Tibial artery (tissue), 4 donors: ENCODE results near the gene OR7A5.

Experiments
- DNase-seq, 2 donors: peaks; one replicate each; pipeline ENCODE4 v3.0.0-alpha.2; 2019
- H3K27ac ChIP-seq, 2 donors: fragments of 200-600 bp; sonication (generic) in 1 of 2; 1 replicate in 1 of 2; 2 replicates in 1 of 2; pipeline ENCODE4 v1.5.1; 2018 to 2019; ENCODE audit warnings: mild to moderate bottlenecking in 1 of 2
- H3K27me3 ChIP-seq, 2 donors: fragments of 200-600 bp; sonication (generic) in 1 of 2; one replicate each; pipeline versions ENCODE4 v1.5.1 to v1.6.0; 2016 to 2019
- H3K36me3 ChIP-seq, 3 donors: fragments of 200-600 bp; sonication (generic) in 2 of 3; one replicate each; pipeline ENCODE4 v1.5.1; 2016 to 2019; ENCODE audit warnings: mild to moderate bottlenecking in 2 of 3
- H3K4me1 ChIP-seq, 4 donors: fragments of 200-600 bp; sonication (generic) in 2 of 4; 1 replicate in 3 of 4; 2 replicates in 1 of 4; pipeline ENCODE4 v1.5.1; 2016 to 2019
- H3K4me3 ChIP-seq, 2 donors: fragments of 200-600 bp; sonication (generic) in 1 of 2; 1 replicate in 1 of 2; 2 replicates in 1 of 2; pipeline ENCODE4 v1.5.1; 2018 to 2019; ENCODE audit warnings: mild to moderate bottlenecking in 2 of 2
- H3K9me3 ChIP-seq, 3 donors: fragments of 200-600 bp; sonication (generic) in 1 of 3; one replicate each; pipeline ENCODE4 v1.5.1; 2016 to 2019
- CTCF ChIP-seq, 2 experiments: fragments of 200-600 bp in 1 of 2; fragments of 450-650 bp in 1 of 2; IDR thresholded peaks; one replicate each; pipeline ENCODE4 v1.5.1; 2017 to 2019; ENCODE audit warnings: antibody characterized with exemption in 2 of 2, mild to moderate bottlenecking in 1 of 2, moderate library complexity in 1 of 2
- intact Hi-C: fragments of 100-400 bp; cut with DNase I; formaldehyde crosslinking; loops from one replicate; pipeline ENCODE4 v1.15.0; 2023; ENCODE audit warnings: low total_unique reads

Gene OR7A5

GRCh38 chr19:14835011-14835410 is at the start of gene OR7A5, which contains the start of gene OR7C1:
OR7A5 (minus strand) TSS chr19:14835185; CDS start chr19:14828241, 6,944 bp downstream.
OR7C1 (minus strand) TSS chr19:14835185; CDS start chr19:14800136, 35,049 bp downstream.
- H3K9me3 ChIP-seq = no peaks in the 10 kb centered on the region
- intact Hi-C loops = no loop called here
- H3K36me3 ChIP-seq = no peaks in the 10 kb centered on the region
- H3K4me3 ChIP-seq = no peak within 1 kb of the TSS
- TF ChIP-seq CTCF (IDR thresholded peaks at IDR 0.05) = no peak
- no peak within 1 kb of the TSS for H3K27ac ChIP-seq
- DNase-seq = no peak
- H3K27me3 ChIP-seq = no peaks in the 10 kb centered on the region
- H3K4me1 ChIP-seq = no peaks in the 10 kb centered on the region

GRCh38 chr19:14871619-14872230 is 36.7 kb upstream of the OR7A5 start:
- Histone ChIP-seq H3K36me3 (no peaks in the 10 kb centered on the region), H3K27me3 (peaks cover 0 to 9% of the 10 kb centered on the region in 2 donors), H3K4me3 (no peak overlapping the region), H3K4me1 (no peaks in the 10 kb centered on the region), H3K27ac (no peak overlapping the region), H3K9me3 (no peaks in the 10 kb centered on the region)
- TF ChIP-seq CTCF (IDR thresholded peaks at IDR 0.05) = peak; percentile 12 to 14
- DNase-seq = no peak
- intact Hi-C loops = no loop called here

GRCh38 chr19:14868497-14868896 is 33.5 kb upstream of the OR7A5 start:
- H3K9me3 ChIP-seq = no peaks in the 10 kb centered on the region
- DNase-seq = no peak
- no peak overlapping the region for H3K27ac ChIP-seq
- H3K27me3 ChIP-seq = peaks cover 0 to 9% of the 10 kb centered on the region in 2 donors
- intact Hi-C loops = no loop called here
- no peaks in the 10 kb centered on the region for H3K4me1 ChIP-seq
- H3K36me3 ChIP-seq = no peaks in the 10 kb centered on the region
- no peak for TF ChIP-seq CTCF (IDR thresholded peaks at IDR 0.05)
- H3K4me3 ChIP-seq = no peak overlapping the region

- H3K36me3 ChIP-seq = no peaks in the 10 kb centered on the region
- no peak for TF ChIP-seq CTCF (IDR thresholded peaks at IDR 0.05)
- no peaks in the 10 kb centered on the region for H3K9me3 ChIP-seq
- peaks cover 0 to 5% of the 10 kb centered on the region in 2 donors for H3K27me3 ChIP-seq
- intact Hi-C loops = no loop called here
- no peak within 1 kb of the TSS for H3K27ac ChIP-seq
- DNase-seq = no peak
- H3K4me1 ChIP-seq = no peaks in the 10 kb centered on the region
- no peak within 1 kb of the TSS for H3K4me3 ChIP-seq
Measured at GRCh38 chr19:14848822-14849221, 13.8 kb upstream of the OR7A5 start, which contains the start of gene OR7A10. OR7A10 (minus strand) TSS chr19:14848922; CDS start chr19:14841877, 7,045 bp downstream.

- TF ChIP-seq CTCF (IDR thresholded peaks at IDR 0.05) = no peak
- DNase-seq = no peak
- no peaks in the 10 kb centered on the region for H3K4me1 ChIP-seq
- H3K4me3 ChIP-seq = no peak overlapping the region
- intact Hi-C loops = no loop called here
- peaks cover 0 to 9% of the 10 kb centered on the region in 2 donors for H3K27me3 ChIP-seq
- H3K27ac ChIP-seq = no peak overlapping the region
- no peaks in the 10 kb centered on the region for H3K9me3 ChIP-seq
- H3K36me3 ChIP-seq = no peaks in the 10 kb centered on the region
Measured at GRCh38 chr19:14843578-14843977, 8.6 kb upstream of the OR7A5 start.
